SK-N-SH (cell line): ENCODE measurements around the gene SPCS3. TPM values are rescaled to one million over a fixed set of nuclear protein-coding genes. Genes with fewer than 3 reads are reported as not detected.
A peak's percentile ranks its signal among the peaks of the same experiment; 100 is the strongest.

Source experiments
- CTCF ChIA-PET: fragments of 300-600, 350-600 bp; formaldehyde crosslinking; extraction: SDS; loops from one replicate; lab custom pipeline; 2021; lab: Yijun Ruan, JAX
- POLR2A ChIA-PET: fragments of 350-600 bp; sonication (Branson Sonifier 250); formaldehyde crosslinking; extraction: SDS; loops from one replicate; lab custom pipeline; 2020; ENCODE audit warnings: antibody characterized with exemption, inconsistent platforms; lab: Yijun Ruan, JAX
- DNase-seq: peaks from one replicate; pipeline ENCODE4 v3.0.0; 2012
- H2AFZ ChIP-seq: fragments of 200-600 bp; sonication (generic); 2 replicates; pipeline ENCODE4 v1.8.1; 2016; ENCODE audit warnings: antibody characterized with exemption, mild to moderate bottlenecking, low read depth
- H3F3A ChIP-seq: fragments of 200-600 bp; sonication (generic); replicated peaks from 2 replicates; pipeline ENCODE3; 2016; ENCODE audit warnings: antibody characterized with exemption, mild to moderate bottlenecking; ENCODE audit not compliant: insufficient read depth
- H3K27ac ChIP-seq, 2 experiments: fragments of 200-500 bp in 1 of 2; fragments of 200-600 bp in 1 of 2; sonication (Bioruptor generic) in 1 of 2; sonication (generic), shearing (Covaris generic) in 1 of 2; 2 replicates each; pipeline versions ENCODE4 v1.5.1 to v1.6.1; 2014 to 2016; ENCODE audit warnings: low read depth in 2 of 2, inconsistent platforms in 1 of 2, low read length in 1 of 2, mild to moderate bottlenecking in 1 of 2, mixed read lengths in 1 of 2
- H3K27me3 ChIP-seq: fragments of 200-600 bp; sonication (generic), shearing (Covaris generic); 2 replicates; pipeline ENCODE4 v1.6.1; 2016; ENCODE audit warnings: mixed run types; ENCODE audit not compliant: insufficient read depth
- H3K36me3 ChIP-seq, 2 experiments: fragments of 200-500 bp in 1 of 2; fragments of 200-600 bp in 1 of 2; sonication (Bioruptor generic) in 1 of 2; sonication (generic) in 1 of 2; replicated peaks in 1 of 2; 2 replicates each; pipeline versions ENCODE3 to v1.5.1; 2014 to 2016; ENCODE audit warnings: low read length in 1 of 2, mild to moderate bottlenecking in 1 of 2; ENCODE audit not compliant: insufficient read depth in 2 of 2, control insufficient read depth in 1 of 2
- H3K4me1 ChIP-seq, 2 experiments: fragments of 200-500 bp in 1 of 2; fragments of 200-600 bp in 1 of 2; sonication (Bioruptor generic) in 1 of 2; sonication (generic), shearing (Covaris generic) in 1 of 2; 2 replicates each; pipeline versions ENCODE4 v1.5.1 to v1.6.1; 2014 to 2016; ENCODE audit warnings: low read depth in 1 of 2, low read length in 1 of 2, mixed run types in 1 of 2; ENCODE audit not compliant: insufficient read depth in 2 of 2, control insufficient read depth in 1 of 2
- H3K4me2 ChIP-seq: fragments of 200-600 bp; sonication (generic), shearing (Covaris generic); 2 replicates; pipeline ENCODE4 v1.6.1; 2017; ENCODE audit warnings: mixed run types
- H3K4me3 ChIP-seq, 2 experiments: fragments of 200-500 bp in 1 of 2; fragments of 200-600 bp in 1 of 2; sonication (Bioruptor generic) in 1 of 2; sonication (generic), shearing (Covaris generic) in 1 of 2; 2 replicates each; pipeline versions ENCODE4 v1.5.1 to v1.8.1; 2014 to 2016; ENCODE audit warnings: low read depth in 2 of 2, inconsistent platforms in 1 of 2, low read length in 1 of 2, mild to moderate bottlenecking in 1 of 2, mixed read lengths in 1 of 2, moderate library complexity in 1 of 2
- H3K79me2 ChIP-seq: fragments of 200-600 bp; sonication (generic); 2 replicates; pipeline ENCODE4 v1.8.1; 2017; ENCODE audit warnings: mild to moderate bottlenecking; ENCODE audit not compliant: insufficient read depth
- H3K9ac ChIP-seq: fragments of 200-600 bp; sonication (generic); 2 replicates; pipeline ENCODE4 v1.6.1; 2017; ENCODE audit warnings: mixed run types
- H3K9me2 ChIP-seq: fragments of 200-600 bp; sonication (generic); 2 replicates; pipeline ENCODE4 v1.6.1; 2017; ENCODE audit warnings: mixed run types
- H3K9me3 ChIP-seq: fragments of 200-600 bp; sonication (generic); 2 replicates; pipeline ENCODE4 v1.6.1; 2017; ENCODE audit warnings: mixed run types, mild to moderate bottlenecking, moderate library complexity
- H4K20me1 ChIP-seq: fragments of 200-600 bp; sonication (generic); 2 replicates; pipeline ENCODE4 v1.6.1; 2017; ENCODE audit warnings: mild to moderate bottlenecking, mixed run types; ENCODE audit not compliant: insufficient read depth
- EZH2phosphoT487 ChIP-seq: fragments of 200-600 bp; sonication (generic); IDR thresholded peaks from 2 replicates; pipeline ENCODE4 v1.6.1; 2017; ENCODE audit warnings: low read depth, mixed run types, mild to moderate bottlenecking, antibody characterized with exemption, moderate library complexity, borderline replicate concordance
- FOXJ3 ChIP-seq: sonication (generic); formaldehyde crosslinking; IDR thresholded peaks from 2 replicates; pipeline ENCODE4 v1.5.1; 2020; ENCODE audit warnings: mild to moderate bottlenecking, missing genetic modification reagents
- IRF3 ChIP-seq: fragments of 150-350 bp; IDR thresholded peaks from 2 replicates; pipeline ENCODE4 v1.6.1; 2016; ENCODE audit warnings: mild to moderate bottlenecking, low read depth, low read length
- JUND ChIP-seq: IDR thresholded peaks from 2 replicates; pipeline ENCODE4 v1.4.0; 2012
- RAD21 ChIP-seq: IDR thresholded peaks from 2 replicates; pipeline ENCODE4 v1.6.1; 2012; ENCODE audit warnings: mild to moderate bottlenecking, low read length
- REST ChIP-seq: IDR thresholded peaks from 2 replicates; pipeline ENCODE4 v1.6.1; 2012; ENCODE audit warnings: mild to moderate bottlenecking, low read depth, low read length, moderate library complexity
- RXRA ChIP-seq: IDR thresholded peaks from 2 replicates; pipeline ENCODE4 v1.4.0; 2012; ENCODE audit warnings: low read depth, mild to moderate bottlenecking, borderline replicate concordance
- TCF12 ChIP-seq: IDR thresholded peaks from 2 replicates; pipeline ENCODE4 v1.4.0; 2012
- WGBS: methylation state at CpG from one replicate; pipeline ENCODE4 v1.1.6; 2017; ENCODE audit warnings: low lambda C conversion rate; 5-methylcytosine and 5-hydroxymethylcytosine counted together
- polyA plus RNA-seq, 3 experiments: library from polyadenylated mRNA; depleted of rRNA; stranded (reverse); fragments of >200 nt; gene quantifications; 2 replicates each; pipeline ENCODE4 v1.2.3, GENCODE V29; 2012
- TF ChIP-seq, protein P1 (sequence below): fragments of 200-600 bp; sonication (generic); IDR thresholded peaks from 2 replicates; pipeline ENCODE4 v1.6.1; 2017; ENCODE audit warnings: antibody characterized with exemption, mild to moderate bottlenecking, moderate library complexity

SPCS3 gene
- polyA plus RNA-seq, 1 of the 3 experiments (the other 2 are of a cell fraction), result 27.7 TPM

DNA sequence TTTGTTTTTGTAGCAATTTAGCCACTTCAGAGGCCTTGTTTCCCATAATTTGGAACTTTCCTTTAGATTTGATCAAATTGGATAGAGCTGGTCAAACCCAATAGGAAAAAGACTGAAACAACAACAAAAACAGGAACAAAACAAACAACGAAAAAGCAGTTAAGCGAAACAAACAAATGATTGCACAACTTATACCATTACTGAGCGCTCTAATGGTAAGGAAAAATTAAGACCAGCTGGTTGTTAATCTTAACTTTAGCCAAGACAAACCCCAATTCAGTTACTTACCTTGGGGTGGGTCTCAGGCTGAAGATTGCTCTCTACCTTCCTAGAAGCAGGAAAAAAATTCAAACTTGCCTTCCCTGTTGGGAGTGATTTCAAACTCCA lies 38.3 kb downstream of the SPCS3 start:
- Histone ChIP-seq H3K9me2 (no peaks in the 10 kb centered on the region), H3F3A (peaks cover 3% of the 10 kb centered on the region), H3K9me3 (peaks cover 7% of the 10 kb centered on the region; the same call in 1 of the 2 replicates), H2AFZ (no peak overlapping the region)
- WGBS, result 96% methylated on average over 3 of the region's 3 CpGs
- TF ChIP-seq REST, result no peak
- TF ChIP-seq, all 33 proteins: peak for 0
- ChIA-PET CTCF (no interaction called here), POLR2A (no interaction called here)
- H3K4me1 ChIP-seq, result no peaks in the 10 kb centered on the region
- H3K9ac ChIP-seq, result no peak overlapping the region
- no peaks in the 10 kb centered on the region for H4K20me1 ChIP-seq
- no peak for DNase-seq
- H3K27ac ChIP-seq, result no peak overlapping the region
- H3K4me2 ChIP-seq, result no peak overlapping the region
- H3K4me3 ChIP-seq, result no peak overlapping the region
- H3K79me2 ChIP-seq, result no peaks in the 10 kb centered on the region
- H3K27me3 ChIP-seq, result no peaks in the 10 kb centered on the region
- H3K36me3 ChIP-seq, result peaks cover 0 to 3% of the 10 kb centered on the region in 2 experiments

GRCh38 chr4:176359590-176359989 lies 39.8 kb downstream of the SPCS3 start:
- ChIA-PET CTCF (no interaction called here), POLR2A (no interaction called here)
- Histone ChIP-seq H3K9ac (no peak overlapping the region), H3K9me3 (no peaks in the 10 kb centered on the region), H3K4me2 (no peak overlapping the region), H3K4me3 (no peak overlapping the region), H3K27me3 (no peaks in the 10 kb centered on the region), H4K20me1 (no peaks in the 10 kb centered on the region), H3K79me2 (no peaks in the 10 kb centered on the region), H3K36me3 (peaks cover 0 to 3% of the 10 kb centered on the region in 2 experiments), H3F3A (peaks cover 3% of the 10 kb centered on the region), H3K9me2 (no peaks in the 10 kb centered on the region), H2AFZ (no peak overlapping the region), H3K27ac (peak overlapping the region in 1 of 2 experiments; percentile 14; a peak in 1 of 4 replicates), H3K4me1 (no peaks in the 10 kb centered on the region)
- TF ChIP-seq JUND, result no peak
- peak; percentile 33; the same call in 1 of the 2 replicates for TF ChIP-seq TCF12
- DNase-seq, result no peak
- 24% methylated on average over 2 of the region's 2 CpGs for whole genome bisulfite sequencing

- Histone ChIP-seq H3K9me3 (no peaks in the 10 kb centered on the region), H3K9me2 (no peaks in the 10 kb centered on the region), H3K79me2 (no peaks in the 10 kb centered on the region), H4K20me1 (no peaks in the 10 kb centered on the region), H3K4me3 (no peak overlapping the region), H3K4me2 (no peak overlapping the region), H3K9ac (no peak overlapping the region), H2AFZ (no peak overlapping the region), H3K27me3 (no peaks in the 10 kb centered on the region), H3K27ac (no peak overlapping the region), H3F3A (peaks cover 3% of the 10 kb centered on the region), H3K36me3 (peaks cover 0 to 3% of the 10 kb centered on the region in 2 experiments), H3K4me1 (no peaks in the 10 kb centered on the region)
- TF ChIP-seq, protein P1, sequence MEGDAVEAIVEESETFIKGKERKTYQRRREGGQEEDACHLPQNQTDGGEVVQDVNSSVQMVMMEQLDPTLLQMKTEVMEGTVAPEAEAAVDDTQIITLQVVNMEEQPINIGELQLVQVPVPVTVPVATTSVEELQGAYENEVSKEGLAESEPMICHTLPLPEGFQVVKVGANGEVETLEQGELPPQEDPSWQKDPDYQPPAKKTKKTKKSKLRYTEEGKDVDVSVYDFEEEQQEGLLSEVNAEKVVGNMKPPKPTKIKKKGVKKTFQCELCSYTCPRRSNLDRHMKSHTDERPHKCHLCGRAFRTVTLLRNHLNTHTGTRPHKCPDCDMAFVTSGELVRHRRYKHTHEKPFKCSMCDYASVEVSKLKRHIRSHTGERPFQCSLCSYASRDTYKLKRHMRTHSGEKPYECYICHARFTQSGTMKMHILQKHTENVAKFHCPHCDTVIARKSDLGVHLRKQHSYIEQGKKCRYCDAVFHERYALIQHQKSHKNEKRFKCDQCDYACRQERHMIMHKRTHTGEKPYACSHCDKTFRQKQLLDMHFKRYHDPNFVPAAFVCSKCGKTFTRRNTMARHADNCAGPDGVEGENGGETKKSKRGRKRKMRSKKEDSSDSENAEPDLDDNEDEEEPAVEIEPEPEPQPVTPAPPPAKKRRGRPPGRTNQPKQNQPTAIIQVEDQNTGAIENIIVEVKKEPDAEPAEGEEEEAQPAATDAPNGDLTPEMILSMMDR, result no peak
- TF ChIP-seq REST (no peak), EZH2phosphoT487 (no peak), RXRA (no peak), JUND (no peak), IRF3 (no peak), RAD21 (no peak), FOXJ3 (CRISPR knock-in tag) (no peak)
- POLR2A ChIA-PET, result no interaction called here
- DNase-seq, result no peak
- CTCF ChIA-PET, result no interaction called here
Observed at GRCh38 chr4:176360446-176360845, 40.7 kb downstream of the SPCS3 start.
